Dermis microvascular lymphatic vessel endothelial cell (primary cell): Measurements from ENCODE around the gene MAGEB3. TPM values are rescaled to one million over a fixed set of nuclear protein-coding genes. Genes with fewer than 3 reads are reported as not detected.
"Not testable (repeated sequence)": the region's sequence is repeated elsewhere in the genome, so short reads cannot be mapped to it uniquely, and the experiment has no call there.

Experiments used
- DNase-seq, 2 donors: peaks; one replicate each; pipeline versions ENCODE4 v3.0.0 to v3.0.0-alpha.2; 2010; ENCODE audit warnings: low read depth in 2 of 2
- total RNA-seq: library from RNA; depleted of rRNA; stranded (reverse); fragments of >200 nt; gene quantifications from 2 replicates; pipeline ENCODE4 v1.2.1, GENCODE V29; 2014

The MAGEB3 gene, protein sequence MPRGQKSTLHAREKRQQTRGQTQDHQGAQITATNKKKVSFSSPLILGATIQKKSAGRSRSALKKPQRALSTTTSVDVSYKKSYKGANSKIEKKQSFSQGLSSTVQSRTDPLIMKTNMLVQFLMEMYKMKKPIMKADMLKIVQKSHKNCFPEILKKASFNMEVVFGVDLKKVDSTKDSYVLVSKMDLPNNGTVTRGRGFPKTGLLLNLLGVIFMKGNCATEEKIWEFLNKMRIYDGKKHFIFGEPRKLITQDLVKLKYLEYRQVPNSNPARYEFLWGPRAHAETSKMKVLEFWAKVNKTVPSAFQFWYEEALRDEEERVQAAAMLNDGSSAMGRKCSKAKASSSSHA
- total RNA-seq: not detected in 2 replicates

DNA sequence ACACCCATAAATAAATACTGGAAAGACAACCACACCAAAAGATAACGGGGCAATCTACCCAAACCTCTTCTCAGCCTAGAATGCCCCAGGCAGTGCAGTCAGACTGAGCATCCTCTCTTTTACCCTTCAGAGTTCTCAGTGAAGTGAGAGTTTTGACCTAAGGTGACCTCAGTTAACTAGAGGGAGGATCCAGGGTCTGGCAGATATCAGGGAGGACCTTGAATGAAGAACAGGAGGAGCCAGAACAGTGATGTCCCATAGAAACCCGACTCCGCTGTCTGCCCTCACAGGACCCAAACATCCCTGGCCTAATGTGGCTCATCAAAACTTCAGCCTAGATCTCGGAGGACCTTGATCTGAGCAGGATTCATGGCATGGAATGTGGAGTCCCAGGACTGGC, at the start of gene MAGEB3:
Gene MAGEB3 (plus strand): TSS at position 263 of the 400 bp plus-strand sequence. CDS start 5,268 bp downstream, outside the sequence.
- no peak for DNase-seq

DNA sequence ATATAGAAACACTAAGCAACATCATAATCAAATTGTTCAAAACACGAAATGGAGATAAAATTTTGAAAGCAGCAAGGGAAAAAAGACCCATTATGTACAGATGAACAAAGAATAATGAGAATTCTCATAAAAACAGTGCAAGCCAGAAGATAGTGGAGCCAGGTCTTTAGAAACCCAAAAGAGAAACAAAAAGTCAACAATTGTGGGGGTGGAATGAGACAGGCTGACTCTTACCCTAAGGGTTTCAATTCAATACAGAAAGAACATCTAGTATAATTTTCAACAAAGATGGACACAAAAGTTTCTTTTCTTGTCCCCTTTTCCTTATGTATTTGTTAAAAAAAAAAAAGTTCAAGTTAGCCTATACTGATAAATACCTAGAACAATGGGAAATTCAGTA, 49.1 kb upstream of the MAGEB3 start:
- DNase-seq: no peak

DNA sequence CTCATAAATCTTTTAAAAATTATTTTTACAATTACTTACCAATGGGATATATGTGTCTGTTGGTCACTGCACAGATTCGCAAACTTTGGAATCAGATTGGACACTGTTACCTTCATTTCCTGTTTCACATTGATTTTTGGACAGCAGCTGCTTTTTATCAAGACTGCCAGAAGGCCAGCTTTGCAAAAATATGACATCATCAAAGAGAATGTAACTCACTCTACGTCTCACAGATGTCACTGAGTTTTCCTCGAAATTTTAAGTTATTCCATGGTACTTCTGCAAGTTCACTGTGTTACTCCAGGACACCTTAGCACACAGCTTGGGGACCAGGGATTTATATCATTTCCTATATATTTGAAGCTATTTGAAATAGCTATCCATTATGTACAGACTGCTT, 46.9 kb upstream of the MAGEB3 start:
- DNase-seq: no peak

DNA sequence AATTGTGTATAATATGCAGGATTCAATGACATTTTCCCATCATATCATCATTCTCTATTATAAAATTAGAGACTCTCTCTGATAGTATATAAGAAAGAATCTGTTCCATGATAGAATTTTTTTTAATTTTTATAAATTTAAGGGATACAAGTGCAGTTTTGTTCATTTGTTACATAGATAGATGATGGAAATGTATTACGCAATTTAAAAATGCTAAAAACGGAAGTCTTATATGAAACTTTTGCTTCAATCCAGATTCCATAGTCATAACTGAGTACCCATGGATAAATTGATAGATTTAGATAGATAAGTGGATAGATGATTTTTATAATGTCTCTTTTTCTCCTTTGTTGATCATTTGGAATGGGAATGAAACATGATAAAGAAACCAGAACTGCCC, 40.0 kb upstream of the MAGEB3 start:
- DNase-seq: no peak

DNA sequence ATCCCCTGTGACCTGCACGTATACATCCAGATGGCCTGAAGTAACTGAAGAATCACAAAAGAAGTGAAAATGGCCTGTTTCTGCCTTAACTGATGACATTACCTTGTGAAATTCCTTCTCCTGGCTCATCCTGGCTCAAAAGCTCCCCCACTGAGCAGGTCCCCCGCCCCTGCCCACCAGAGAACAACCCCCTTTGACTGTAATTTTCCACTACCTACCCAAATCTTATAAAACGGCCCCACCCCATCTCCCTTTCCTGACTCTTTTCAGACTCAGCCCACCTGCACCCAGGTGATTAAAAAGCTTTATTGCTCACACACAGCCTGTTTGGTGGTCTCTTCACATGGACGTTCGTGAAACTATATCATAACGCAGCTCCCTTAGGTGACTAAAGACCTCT, 36.5 kb upstream of the MAGEB3 start:
- not testable (repeated sequence) for DNase-seq

DNA sequence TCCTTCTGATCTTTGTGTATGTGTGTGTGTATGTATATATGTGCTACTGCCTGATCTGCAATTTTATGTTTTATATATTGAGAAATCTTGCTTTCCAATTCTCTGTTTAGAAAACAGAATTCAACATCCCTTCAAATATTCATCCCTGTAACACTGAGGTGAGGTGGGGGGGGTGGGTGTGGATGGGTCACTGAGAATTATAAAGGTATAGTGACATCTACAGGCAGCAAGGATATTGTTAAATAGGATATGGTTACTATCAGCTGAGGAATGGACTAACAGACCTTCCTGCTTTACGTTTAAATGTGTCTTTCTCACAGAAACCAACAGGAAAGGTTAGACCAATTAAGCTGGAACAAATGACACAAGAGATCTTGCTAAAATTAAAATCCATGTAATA, 34.1 kb upstream of the MAGEB3 start:
- DNase-seq: peak in 1 of 2 donors; percentile 0

DNA sequence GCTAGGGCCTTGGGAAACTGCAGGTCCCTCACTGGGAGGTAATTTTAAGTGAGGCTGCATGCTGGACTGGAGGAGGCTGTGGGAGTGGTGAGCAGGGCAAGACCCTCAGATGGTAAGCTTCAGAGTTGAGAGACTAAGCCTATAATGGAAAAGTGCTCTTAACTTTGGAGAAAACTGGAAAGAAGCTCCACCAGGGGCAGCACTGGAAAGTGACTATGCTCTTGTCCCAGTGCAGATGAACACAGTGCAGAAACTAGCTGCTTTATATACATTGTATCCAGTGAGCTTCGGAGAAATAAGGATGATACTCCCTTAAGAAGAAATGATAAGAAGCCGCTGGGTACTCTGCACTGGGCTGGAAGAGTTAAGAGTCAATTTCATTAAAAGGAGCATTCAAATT, 18.3 kb upstream of the MAGEB3 start:
- no peak for DNase-seq

DNA sequence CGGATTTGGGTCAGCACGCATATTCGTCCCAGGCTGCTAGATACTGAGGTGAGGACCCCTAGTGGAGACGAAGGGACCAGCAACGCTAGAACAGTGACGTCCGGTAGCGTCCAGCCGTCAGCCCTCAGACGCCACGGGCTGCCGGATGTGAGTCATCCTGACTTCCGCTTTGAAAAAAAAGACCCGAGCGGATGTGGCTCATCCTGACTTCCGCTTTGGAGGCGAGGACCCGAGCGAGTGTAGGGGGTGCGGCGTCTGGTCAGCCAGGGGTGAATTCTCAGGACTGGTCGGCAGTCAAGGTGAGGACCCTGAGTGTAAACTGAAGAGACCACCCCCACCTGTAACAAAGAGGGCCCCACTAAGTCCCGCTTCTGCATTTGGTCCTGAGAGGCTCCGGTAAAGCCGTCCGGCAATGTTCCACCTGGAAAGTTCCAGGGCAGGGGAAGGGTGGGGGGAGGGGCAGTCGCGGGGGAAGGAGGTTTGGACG, 15.1 kb upstream of the MAGEB3 start, which contains the start of gene MAGEB2:
Gene MAGEB2 (plus strand): TSS at position 207 of the 487 bp plus-strand sequence. CDS start 3,018 bp downstream, outside the sequence.
- no peak for DNase-seq

DNA sequence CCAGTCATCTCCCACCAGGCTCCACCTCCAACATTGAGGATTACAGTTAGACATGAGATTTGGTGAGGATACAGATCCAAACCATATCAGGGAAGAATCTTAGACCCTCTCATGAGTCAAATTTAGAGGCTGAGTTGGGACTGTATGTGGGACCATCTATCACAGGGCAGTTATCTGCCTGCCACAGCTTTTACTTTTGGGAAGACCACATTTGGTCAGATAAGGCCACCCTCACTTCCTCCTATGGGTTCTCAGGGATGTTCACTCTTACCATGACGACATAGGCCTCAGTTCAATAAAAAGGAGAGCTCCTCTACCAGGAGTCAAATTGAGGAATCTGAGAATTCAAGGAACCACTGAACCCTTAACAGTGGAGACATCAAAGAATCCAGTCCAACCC, 13.0 kb upstream of the MAGEB3 start:
- no peak for DNase-seq

DNA sequence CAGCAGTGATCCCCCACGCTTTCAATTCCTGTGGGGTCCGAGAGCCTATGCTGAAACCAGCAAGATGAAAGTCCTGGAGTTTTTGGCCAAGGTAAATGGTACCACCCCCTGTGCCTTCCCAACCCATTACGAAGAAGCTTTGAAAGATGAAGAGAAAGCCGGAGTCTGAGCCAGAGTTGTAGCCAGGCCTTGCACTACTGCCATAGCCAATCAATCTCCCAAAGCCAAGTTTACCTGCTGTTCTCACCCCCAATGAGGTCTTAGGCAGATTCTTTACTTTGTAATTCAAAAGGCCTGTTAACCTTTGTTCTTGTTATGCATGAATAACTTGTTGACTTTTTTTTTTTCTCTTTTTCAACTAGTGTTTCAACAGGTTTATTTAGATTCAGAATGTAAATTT, 11.1 kb upstream of the MAGEB3 start:
- no peak for DNase-seq

DNA sequence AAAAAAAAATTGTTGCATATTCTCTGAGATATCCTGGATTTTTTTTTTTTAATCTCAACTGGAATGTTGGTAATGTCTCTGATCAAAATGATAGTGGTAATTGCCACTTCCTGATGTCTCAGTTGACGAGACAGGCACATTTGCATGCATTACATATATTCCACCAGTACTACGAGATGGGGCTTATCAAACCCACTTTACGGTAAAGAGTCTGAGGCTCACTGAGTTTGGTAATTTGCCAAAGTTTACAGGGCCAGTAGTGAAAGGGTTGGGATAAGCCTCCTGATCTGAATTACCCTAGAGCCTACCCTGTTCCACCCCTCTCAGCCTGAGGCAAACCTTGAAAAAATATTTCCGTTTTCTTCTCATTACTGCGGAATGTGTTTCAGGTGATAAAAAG, 9.8 kb upstream of the MAGEB3 start:
- no peak for DNase-seq

DNA sequence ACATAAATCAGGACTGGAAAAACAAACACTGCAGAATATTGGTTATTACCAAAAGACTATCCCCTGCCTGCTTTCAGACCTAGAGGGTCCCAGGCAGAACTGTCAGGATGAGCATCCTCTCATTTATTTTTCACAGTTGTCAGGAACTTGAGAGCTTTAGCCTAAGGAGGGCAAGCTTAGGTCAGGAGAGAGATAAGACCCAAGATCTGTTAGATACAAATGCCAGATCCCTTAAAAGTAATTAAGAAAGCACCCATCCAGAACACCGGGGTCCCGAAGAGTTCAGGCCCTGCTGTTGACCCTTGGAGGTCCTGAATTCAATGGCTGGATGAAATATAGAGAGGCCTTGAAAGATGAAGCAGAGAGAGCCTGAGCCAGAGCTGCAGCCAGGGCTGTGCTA, 5.9 kb upstream of the MAGEB3 start:
- DNase-seq: no peak

DNA sequence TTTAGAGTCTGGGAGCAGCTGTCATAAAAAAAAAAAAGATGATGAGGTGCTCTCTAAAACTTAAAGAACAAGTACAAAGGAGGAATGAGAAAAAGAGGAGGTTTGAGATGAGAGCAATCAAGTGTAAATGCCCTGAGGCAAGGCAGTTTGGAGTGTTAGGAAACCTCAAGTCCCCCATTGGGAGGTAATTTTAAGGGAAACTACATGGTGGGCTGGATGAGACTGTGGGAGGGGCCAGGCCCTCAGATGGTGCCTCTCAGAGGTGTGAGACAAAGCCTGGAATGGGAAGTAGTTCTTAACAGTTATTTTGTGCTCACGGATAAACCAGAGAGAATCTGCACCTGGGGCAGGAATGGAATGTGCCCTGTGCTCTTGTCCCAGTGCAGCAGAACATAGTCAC, 1.9 kb upstream of the MAGEB3 start:
- no peak for DNase-seq

DNA sequence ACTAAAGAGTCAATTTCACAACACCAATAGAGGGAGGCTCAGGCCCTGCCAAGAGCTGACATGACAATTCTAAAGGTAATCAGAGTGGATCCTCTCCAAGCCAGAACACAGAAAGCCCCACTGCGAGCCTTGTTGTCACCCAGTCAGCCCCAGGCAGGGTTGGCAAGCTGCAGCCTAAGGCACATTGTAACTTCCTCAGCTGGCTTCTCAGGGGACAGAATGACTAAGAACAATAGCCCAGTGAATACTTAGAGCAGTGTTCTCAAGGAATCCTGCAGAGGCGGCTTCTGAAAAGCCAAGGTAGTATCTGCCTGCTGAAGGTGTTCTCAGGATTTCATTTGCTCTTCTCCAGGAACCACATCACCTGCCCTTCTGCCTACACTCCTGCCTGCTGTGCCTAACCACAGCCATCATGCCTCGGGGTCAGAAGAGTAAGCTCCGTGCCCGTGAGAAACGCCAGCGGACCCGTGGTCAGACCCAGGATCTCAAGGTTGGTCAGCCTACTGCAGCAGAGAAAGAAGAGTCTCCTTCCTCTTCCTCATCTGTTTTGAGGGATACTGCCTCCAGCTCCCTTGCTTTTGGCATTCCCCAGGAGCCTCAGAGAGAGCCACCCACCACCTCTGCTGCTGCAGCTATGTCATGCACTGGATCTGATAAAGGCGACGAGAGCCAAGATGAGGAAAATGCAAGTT, 11.4 kb downstream of the MAGEB3 start, which contains the start of gene MAGEB4:
Gene MAGEB4 (plus strand): TSS at position 277 of the 692 bp plus-strand sequence. CDS start 136 bp downstream, at position 413.
- DNase-seq: no peak

DNA sequence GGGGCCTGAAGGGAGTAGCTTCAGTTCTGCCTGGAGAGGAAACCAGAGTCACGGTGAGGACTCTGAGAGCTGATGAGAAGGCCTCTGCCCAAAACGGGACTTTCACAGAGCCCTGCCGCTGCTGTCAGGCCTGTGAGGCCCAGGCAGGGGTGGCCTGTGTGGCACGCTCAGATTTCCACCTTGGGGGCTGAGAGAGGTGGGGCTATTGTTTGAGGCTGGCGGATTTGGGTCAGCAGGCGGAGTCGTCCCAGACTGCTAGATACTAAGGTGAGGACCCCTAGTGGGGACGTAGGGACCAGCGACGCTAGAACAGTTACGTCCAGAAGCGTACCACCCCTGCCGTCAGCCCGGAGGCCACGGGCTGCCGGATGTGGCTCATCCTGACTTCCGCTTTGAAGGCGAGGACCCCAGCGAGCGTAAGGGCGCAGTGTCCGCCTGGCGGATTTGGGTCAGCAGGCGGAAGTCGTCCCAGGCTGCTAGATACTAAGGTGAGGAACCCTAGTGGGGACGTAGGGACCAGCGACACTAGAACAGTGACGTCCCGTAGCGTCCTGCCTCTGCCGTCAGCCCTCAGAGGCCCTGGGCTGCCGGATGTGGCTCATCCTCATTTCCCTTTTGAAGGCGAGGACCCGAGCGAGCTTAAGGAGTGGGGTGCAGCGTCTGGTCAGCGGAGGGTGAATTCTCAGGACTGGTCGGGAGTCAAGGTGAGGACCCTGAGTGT, 16.5 kb downstream of the MAGEB3 start, which contains the start of gene MAGEB1:
Gene MAGEB1 (plus strand): TSS at position 378 of the 721 bp plus-strand sequence. CDS start 3,348 bp downstream, outside the sequence.
- DNase-seq: no peak

DNA sequence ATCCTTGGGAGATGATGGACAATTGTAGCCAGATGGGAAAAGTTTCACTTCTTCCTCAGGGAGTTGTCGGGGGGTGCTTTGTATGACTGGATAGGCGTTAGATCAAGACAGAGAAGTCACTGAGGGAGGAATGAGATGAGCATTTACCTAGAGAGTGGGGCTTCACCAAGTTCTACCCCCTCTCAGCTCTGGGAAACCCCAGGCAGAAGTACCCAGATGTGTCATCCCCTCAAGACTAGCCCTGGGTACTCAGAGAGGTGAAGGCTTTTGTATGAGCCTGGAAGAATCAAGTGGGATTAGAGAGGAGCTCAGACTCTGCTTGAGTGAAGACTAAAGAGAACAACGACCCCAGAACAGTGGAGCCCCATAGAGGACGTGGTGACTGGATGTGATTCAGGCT, 18.4 kb downstream of the MAGEB3 start:
- no peak for DNase-seq

DNA sequence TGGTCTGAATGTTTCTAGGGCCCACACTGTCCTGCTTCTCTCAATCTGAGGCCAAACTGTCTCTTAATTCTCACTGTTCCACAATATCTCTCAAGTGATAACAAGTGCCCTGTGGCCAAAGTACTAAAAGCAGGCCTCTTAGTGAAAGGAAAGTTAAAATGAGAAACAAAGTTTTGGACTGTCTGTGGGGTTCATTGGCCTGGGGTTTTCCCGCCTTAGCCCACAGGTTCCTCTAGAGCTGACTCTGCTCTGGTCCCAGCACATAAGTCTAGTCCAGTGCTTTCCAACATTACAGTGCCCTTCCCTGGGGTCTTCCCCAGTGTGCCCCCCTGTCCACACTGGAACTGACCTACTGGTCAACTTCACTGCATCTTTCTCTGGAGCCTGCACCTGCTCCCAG, 22.8 kb downstream of the MAGEB3 start:
- DNase-seq: no peak

DNA sequence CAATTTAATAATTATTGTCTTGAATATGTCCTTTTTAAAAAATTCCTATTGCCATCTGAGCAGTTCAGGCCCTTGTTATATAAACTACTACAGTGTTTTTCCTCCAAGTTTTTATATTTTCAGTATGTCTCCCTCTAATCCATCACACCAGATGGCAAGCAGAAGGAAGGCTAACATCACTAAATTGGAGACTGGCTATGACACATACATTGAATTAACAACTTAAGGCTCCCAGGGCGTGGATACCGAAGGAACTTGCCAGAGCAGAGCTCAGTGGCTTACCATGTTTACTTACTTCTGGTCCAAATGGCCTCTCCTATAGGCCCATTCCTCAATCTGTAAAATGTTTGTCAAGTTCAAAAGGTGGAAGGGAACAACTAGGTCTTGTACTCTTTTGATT, 29.5 kb downstream of the MAGEB3 start:
- DNase-seq: no peak

DNA sequence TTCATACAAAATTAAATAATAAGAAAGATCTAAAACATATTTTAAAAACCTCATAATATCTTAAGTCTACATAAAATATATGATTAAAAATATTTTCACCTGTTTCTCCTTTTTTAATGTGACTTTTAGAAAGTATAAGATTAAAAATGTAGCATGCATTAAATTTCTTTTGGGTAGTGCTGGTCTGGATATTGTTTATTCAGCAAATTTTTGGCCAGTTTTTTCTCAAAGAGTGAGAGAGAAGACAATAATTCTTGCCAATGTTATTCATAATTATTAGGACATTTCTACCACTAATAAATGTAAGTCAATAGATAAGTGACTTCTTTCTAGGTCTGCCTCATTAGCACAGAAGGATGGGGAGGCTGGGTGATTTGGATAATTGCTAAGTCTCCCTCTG, 30.6 kb downstream of the MAGEB3 start:
- no peak for DNase-seq

DNA sequence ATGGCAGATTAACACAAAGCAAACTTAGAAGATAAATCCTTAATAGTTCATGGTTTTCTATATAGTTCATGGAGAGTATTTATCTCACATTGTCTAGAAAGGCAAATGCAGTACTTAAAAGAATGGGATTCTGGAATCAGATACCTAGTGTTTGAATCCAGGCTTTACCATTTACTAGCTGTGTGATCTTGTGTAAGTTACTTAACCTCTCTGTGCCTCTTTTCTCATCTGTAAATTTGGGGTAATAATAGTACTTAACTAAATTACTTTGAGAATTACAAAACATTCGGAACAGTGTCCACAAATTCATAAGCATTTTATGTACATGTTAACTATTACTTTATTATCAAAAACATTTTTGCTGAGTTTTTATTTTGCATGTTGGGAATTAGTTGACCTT, 32.3 kb downstream of the MAGEB3 start:
- no peak for DNase-seq

DNA sequence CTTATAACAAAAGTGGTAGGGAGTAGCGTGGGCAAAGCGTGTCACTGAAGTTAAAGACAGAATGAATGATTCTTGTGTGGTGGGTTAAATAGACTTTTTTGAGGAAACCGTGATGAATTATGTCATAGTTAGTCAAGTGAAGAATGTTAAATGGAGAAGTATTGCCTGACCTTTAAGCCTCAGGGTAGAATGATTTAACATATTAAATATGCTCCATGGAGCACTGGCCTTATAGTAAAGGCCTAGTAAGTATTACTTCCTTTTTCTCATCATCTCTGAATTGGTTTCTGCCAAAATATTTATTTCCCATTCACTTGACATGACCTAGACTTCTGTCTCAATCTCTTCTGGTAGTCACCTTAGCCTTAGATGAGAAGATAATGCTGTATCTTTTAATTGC, 40.2 kb downstream of the MAGEB3 start:
- DNase-seq: no peak

DNA sequence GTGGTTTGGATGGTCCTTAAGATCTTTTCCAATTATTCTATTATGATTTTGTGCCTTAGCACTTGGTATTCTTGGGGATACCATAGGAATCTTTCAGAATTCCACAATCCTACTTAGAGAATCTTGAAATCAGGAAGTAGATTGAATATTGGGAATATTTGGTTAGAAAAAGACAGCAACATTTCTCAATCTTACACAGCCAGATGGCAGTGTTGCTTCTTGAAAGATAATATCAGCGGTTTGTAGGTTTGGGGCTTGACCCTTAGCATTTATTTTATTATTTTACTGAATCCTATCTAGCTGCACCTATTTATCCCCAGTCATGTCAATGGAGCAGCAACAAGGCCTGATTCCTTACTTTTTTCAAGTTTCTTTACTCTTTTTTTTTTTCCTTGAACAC, 45.0 kb downstream of the MAGEB3 start:
- peak in 1 of 2 donors; percentile 17 for DNase-seq
